Stimulated activated CD8-positive, alpha-beta memory T cell treated with anti-CD3 and anti-CD28 coated beads, Interleukin-15, amount 100 ng/mL, for 48 hours (primary cell): ENCODE measurements around the gene DYNLRB1.
"Not testable (repeated sequence)": the region's sequence is repeated elsewhere in the genome, so short reads cannot be mapped to it uniquely, and the experiment has no call there.

Experiments used
- DNase-seq, 2 donors: peaks; one replicate each; pipeline ENCODE4 v3.0.0-alpha.2; 2020; ENCODE audit warnings: low read depth in 2 of 2

DYNLRB1 gene

DNA sequence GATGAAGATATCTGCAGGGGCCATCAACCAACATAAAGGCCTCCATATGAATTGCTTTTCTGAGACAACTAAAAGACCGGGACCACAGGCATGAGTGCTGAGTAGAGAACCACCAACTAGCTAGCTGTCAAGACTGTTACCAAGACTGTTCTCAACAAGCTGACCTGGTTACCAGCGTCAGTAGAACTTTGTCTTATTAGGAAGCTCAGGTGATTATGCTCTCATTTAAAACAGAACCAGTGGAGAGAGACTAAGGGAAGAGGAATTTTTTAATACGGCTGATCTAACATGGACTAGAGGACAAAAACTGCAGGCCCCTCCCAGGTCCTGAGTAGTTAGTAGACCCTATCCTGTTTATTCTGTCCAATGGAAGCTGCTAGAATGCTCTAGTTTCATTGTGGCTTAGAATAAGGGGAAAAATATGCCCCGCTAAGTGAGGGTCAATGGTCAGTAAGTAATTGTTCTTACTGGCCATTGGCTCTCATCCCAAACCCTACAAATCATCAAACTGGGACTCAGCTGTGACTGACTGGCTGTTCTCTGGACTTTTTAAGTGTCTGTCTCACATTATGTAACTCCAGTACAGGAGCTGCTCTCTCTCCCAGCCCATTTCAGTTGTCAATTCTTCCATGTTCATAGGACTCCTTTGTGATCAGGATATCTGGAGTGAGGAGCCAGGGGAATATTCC, 3.8 kb upstream of the DYNLRB1 start:
- DNase-seq: no peak

DNA sequence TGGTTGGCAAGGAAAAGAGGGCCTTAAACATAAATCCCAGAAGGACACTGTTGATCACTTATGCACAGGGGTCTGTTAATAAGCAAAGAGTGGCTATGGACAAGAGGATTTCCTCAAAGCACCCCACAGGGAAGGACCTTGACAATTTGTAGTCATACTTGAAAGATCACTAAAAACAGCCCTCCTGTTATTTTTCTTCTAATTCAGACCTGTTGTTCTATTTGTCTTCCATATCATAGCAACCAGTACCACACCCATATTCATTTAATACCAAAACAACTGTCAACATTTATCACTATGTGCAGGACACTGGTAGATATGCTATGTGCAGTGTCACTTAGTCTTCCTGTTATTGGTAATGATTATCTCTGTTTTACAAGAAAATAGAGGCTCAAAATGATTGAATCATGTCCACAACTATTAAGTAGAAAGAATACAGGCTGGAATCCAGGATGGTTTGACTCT, 3.2 kb upstream of the DYNLRB1 start:
- no peak for DNase-seq

DNA sequence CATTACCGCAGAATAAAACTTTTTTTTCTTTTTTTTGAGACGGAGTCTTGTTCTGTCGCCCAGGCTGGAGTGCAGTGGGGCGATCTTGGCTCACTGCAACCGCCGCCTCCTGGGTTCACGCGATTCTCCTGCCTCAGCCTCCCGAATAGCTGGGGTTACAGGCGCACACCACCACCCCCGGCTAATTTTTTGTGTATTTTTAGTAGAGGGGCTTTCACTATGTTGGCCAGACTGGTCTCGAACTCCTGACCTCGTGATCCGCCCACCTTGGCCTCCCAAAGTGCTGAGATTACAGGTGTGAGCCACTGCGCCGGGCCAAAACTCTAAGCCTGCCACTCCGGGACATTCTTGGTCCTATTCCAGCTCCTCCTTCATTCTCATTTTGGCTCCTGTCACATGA, 2.2 kb upstream of the DYNLRB1 start:
- DNase-seq: not testable (repeated sequence)

DNA sequence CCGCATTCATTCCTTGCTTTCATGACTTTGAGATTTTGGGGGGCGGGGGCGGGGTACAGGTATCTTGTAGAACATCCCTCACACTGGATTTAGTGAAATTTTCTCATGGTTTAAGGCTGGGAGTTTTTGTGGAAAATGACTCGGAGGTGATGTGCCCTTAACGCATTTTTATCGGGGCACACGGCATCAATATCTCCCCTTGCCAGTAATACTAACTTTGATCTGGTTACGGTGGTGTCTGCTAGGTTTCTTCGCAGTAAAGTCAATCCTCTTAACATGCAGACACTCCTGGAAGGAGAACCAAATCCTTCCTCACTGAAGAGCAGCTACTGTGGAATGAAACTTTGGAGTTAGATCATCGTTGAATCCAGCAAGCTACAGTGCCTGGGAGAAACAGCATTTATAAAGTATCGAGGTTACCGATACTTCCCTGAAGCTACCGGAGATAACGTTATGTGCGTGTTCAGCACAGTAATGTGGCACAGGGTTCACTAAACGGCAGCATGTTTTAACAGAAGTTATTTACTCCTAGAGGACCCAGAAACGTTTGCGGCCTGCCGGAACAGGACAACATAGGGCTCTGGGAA, 1.2 kb upstream of the DYNLRB1 start:
- DNase-seq: no peak

DNA sequence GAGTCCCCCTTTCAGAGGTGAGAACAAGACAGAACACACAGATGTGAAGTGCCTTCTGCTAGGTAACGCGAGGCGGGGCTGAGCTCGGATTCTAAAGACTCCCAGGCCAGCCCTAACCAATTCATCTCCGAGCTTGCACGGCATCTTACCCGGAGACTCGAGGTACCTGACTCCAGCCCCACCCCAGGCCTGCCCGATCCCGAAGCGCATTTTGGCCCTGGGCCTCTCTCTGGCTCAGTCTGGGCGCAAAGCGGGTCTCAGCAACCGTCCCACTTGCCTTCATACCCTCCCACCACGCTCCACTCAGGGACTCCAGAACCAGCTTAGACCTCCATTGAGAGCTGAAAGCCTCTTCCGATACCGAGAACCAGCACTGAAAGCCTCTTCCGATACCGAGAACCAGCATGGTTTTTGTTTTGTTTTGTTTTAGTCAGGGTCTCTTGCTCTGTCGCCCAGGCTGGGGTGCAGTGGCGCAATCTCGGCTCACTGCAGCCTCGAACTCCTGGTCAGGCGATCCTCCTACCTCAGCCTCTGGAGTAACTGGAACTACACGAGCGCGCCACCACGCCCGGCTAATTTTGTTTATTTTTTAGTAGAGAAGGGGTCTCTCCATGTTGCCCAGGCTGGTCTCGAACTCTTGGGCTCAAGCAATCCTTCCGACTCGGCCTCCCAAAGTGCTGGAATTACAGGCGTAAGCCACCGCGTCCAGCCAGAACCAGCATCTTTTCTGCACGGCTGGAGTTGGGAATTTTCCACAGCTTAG, 557 bp upstream of the DYNLRB1 start:
- peak in 1 of 2 donors; percentile 52 for DNase-seq

DNA sequence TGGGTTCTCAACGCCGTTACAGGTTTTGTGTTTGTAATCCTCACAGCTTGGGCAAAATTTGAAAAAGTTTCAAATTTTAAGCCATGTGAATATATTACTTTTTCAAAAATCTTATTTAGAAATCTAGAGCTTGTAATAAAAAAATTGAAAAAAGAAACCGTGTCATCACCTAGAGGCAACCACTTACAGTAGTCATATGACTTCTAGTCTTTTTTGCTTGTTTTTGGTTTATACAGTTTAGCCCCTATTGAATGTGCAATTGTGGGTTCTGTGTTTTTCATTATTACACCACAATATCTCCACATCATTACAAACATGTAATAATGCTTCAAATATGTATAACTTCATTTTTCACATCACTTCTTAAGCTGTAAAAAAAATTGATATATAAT, 888 bp downstream of the DYNLRB1 start:
- DNase-seq: no peak

DNA sequence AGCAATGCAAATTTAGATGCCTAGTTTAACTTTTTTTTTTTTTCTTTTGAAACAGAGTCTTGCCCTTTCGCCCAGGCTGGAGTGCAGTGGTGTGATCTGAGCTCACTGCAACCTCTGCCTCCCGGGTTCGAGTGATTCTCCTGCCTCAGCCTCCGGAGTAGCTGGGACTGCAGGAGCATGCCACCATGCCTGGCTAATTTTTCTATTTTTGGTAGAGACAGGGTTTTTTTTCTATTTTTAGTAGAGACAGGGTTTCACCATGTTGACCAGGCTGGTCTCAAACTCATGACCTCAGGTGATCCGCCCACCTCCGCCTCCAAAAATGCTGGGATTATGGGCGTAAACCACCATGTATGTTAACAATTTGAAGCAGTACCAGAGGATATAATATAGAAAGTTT, 2.6 kb downstream of the DYNLRB1 start:
- DNase-seq: not testable (repeated sequence)

DNA sequence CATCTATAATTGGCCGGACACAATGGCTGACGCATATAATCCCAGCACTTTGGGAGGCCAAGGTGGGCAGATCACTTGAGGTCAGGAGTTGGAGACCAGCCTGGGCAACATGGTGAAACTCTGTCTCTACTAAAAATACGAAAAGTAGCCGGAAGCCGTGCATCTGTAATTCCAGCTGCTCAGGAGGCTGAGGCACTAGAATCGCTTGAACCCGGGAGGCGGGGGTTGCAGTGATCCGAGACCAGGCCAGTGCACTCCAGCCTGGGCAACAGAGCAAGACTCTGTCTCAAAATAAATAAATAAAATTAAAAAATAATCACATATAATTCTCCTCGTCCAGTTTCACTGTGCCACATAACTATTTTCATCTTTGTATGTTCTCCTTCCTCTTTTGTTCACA, 3.6 kb downstream of the DYNLRB1 start:
- DNase-seq: not testable (repeated sequence)

DNA sequence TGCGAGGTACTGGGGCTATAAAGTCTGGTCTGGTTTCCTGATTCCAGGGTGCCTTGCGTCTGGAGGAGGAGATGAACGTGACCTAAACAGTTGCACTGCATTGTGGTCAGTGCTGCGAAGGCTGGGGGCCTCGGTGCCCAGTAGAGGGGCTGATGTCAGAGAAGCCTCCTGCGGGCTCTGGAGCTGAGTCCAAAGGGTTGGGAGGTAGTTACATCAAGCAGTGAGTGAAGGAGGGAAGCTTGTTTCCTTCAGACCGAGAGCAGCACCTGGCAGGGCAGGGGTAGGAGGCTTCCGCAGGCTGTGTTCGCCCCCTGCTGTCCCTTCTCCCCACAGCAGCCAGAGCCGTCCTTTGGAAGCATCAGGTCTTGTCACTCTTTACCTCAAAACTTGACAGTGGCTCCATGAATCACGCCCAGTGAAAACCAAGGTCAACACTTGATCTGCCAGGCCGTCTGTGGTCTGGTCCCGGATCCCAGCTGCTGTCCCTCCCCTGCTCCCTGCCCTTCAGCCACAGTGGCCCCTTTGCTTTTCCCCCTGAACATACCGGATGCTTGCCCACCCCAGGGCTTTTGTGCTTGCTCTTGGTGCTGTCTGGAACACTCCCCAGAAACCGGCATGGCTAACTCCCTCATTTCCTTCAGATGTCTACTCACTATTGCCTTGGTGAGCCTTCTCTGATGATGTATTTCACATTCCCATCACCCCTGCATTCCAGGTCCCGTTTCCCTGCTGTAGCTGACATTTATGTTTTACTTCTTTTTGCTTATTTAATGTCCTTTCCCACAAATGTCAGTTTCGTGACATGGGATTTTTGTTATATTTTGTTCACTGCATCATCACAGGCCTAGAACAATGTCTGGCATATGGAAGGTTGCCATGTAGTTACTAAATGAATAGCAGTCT, 7.0 kb downstream of the DYNLRB1 start:
- DNase-seq: peak in 1 of 2 donors; percentile 47

DNA sequence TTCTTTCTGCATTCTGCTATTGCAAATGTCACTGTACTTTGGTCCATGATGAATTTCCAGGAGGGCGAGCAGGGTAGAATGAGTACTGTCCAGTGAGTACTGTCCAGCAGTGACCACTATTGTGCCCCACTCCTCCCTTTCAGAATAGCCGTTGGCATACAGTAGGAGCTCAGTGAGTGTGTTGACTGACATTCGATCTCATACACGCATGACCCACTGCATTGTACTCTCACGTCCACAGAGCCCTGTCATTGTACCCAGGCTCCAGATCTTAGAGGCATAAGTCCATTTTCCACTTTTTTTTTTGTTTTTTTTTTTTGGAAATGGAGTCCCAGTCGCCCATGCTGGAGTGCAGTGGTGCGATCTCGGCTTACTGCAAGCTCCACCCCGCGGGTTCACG, 8.2 kb downstream of the DYNLRB1 start:
- DNase-seq: no peak

DNA sequence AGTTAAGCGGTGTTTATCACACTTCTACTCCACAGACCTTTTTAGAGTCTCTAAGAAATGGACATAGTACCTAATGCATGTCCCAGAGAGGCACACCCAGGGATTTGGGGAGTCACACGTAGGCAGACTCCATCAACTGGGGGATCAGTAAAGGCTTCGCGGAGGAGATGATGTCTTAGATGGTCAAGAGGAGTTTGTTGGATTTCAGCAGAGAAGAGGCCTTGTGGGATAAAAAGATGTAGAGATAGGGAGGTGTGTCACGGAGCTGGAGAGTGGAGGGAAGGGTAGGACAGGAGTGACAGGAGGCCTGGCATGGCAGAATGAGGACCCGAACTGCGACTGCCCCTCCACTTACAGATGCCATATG, 9.1 kb downstream of the DYNLRB1 start:
- DNase-seq: no peak

DNA sequence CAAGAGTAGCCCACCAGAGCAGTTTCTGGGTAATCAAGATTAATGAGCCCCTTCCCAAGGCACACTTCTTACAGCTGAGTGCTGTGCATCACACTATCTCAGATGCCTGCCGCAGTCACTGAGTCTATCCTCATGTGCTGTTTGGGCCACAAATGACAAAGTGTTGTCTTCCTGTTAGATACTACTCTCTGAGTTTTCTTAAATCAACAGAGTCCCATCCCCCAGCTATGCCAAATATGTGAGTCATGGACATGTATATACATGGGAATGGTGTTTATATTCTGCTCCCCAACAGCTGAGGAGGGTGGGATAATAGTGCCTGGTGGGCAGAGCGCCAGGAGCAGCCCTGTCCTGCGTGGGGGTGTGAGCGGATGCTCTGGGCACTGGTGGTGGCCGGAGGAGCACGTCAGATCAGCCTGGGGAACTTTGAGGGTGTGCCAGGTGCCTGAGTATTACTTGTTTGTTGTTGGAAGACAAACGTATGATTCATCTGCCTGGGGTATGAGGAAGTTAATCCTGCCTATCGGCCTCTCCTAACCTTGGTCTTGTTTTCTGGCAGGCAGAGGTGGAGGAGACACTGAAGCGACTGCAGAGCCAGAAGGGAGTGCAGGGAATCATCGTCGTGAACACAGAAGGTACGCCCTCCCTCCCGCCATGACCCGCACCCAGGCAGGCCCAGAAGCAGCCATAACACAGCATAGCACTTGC, 9.6 kb downstream of the DYNLRB1 start:
- no peak for DNase-seq

DNA sequence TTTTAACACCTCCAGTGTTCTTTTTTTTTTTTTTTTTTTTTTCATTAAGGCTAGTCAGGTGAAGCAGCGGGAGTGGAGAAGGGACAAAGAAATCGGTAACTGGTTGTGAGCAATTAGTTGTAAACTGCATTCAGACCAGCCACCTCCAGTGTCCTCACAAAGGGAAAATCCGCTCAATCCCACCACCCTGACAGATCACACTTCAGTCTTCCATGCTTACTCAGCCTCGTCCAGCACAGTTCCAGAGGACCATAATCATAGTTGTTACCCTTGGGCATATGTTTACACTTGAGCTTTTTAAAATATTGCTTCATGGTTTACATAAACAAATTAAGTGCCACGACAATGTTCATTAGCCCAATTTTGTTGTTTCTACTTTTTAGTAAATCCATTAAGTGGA, 10.2 kb downstream of the DYNLRB1 start:
- no peak for DNase-seq

DNA sequence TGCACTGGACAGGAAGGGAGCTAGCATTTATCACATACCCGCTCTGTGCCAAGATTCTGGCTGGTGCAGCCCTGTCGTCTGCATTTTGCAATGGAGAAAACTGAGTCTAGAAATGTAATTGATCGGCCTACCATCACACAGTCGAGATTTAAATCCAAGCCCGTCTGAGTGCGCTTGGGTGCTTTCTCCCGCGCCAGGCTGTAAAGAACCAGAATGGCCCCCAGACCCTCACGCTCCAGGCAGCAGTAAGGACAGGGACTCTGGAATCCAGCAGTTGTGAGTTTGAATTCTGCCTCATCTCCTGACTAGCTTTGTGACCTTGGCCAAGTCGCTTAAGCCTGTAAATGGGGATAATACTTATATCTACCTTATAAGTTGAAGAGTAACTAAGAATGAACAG, 10.8 kb downstream of the DYNLRB1 start:
- DNase-seq: no peak

DNA sequence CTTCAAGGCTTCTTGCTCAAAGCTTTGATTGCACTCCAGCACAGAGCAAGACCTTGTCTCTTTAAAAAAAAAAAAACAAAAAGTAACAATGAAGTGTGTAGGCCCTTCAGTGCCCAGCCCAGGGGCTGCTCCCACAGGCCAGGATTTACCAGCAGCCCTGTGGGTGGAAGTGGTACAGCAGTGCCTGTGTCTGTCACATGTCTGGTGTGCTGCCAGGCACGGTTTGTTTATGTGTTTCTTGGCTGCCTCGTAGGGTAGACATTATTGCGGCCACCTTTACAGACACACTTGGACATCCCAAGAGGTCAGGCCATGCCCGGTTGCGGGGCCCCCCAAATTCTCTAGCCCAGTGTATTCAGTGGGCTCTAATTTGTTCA, 12.7 kb downstream of the DYNLRB1 start:
- DNase-seq: no peak

DNA sequence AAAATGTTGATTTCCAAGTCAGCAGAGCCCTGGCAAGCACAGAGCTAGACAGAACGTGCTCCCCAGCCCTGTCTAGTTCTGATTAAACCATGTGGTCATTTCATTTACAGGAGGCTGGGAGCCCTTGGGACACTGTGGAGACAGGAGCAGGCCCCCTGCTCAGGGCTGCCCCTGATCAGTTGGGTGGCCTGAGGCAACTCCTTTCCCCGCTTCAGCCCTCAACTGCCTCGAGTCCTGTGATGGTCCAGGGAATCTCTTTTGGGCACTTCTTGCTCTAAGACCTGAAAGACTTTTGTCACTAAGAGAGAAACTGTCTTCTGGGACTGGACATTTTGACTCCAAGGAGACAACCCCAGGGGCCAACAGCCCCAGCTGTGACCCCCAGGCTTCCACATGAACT, 13.5 kb downstream of the DYNLRB1 start:
- DNase-seq: no peak

DNA sequence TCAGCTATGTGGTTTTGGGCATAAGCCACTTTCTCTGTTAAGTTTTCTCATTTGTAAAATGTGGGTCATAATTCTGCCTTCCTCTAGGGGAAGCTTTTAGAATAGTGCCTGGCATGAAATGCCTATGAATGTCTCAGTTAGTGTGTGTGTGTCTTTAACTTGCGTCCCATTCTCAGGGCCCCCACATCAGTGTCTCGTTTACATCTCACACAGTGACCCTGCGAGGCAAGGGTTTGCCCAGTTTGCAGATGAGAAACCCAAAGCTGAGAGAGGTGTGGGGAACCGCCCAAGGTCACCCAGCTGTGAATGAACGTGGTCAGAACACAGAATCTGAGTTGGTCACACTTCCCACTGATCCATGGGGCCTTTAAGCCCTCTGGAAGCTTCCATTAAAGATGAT, 14.1 kb downstream of the DYNLRB1 start:
- DNase-seq: no peak

DNA sequence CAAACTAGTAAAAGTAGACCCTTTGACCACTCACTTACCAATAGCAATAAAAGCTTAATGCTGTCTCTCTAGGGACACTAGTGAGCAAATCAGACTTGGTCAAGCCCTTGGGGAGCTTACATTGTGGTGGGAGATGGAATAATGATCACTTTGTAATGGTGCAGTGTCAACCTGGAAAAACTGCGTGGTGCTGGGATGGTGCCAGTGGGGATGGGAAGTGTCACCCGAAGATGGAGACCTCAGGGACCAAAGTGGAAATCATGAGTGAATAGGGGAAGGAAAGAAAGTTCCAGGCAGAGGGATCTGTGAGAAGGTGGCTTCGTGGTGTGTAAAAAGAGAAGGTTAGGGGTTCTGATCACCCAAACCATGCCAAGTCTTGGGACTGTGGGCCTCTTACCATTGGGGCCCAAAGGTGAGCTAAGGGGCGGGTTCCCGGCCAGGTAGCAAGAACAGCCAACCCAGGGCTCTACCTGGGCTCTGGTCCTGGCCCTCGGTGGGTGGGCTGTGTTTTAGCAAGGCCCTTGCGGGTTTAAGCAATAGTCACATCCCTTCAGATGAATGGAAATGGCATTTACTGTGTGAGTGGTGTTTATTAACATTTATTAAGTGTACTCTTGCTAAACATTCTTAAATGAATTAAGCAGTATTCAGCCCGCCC, 15.5 kb downstream of the DYNLRB1 start:
- DNase-seq: no peak

DNA sequence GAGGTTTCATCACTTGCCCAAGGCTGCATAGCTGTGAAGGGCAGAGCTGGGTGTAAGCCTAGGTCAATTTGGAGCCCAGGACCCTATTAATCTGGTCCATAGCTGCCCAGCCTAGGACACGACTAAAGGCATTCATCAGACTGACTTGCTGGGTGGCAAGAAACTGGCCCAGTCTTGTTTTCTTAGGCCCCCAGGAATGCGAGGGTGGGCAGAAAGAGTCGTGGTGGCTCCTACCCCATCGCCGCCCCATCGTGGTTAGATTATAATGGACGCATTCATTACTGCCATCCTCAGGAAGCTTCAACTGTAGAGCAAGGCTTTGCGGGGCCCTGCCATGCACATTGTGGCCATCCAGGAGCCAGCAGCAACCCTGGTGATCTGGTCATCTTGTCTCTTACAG, 16.1 kb downstream of the DYNLRB1 start:
- DNase-seq: no peak

DNA sequence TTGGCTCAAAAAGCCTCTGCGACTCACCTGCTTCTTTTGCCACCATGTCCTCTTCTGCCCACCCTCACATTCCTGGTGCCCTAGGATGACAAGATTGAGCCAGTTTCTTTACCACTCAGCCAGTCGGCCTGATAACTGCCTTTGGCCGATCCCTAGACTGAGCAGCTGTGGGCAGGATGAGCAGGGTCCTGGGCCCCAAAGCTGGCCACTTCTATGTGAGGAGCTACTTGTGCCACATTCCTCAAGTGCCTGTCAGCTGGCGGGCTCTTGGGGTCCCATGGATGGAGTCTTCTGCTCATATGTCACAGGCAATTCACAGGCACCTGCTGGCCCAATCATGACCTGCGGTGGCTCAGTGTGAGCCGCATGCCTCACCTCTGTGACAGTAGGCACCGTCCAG, 16.5 kb downstream of the DYNLRB1 start:
- DNase-seq: no peak
